Fibroblast of skin of right biceps (primary cell): ENCODE results near the gene GARNL3.
A peak's percentile ranks its signal among the peaks of the same experiment; 100 is the strongest.

Experiments used
- DNase-seq: peaks from one replicate; pipeline ENCODE4 v3.0.0-alpha.2; 2013

The GARNL3 gene

DNA sequence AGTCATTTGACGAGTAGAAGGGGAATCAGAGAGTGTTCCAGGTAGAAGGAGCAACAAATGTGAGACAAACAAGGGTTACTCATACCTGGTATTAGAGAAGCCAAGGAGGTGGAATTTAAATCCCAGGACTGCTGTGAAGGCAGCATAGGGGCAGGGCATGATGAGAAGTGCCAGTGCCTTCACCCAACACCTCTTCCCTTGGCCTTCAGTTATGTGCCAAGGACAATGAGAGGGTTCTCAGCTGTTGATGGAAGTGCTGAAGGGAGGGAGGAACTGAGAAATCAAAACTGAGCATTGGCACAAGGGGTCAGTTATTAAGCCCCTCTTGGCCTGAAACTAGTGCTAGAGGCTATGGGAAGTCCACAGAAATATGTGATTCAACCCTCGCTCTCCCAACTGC is 50.3 kb downstream of the GARNL3 start:
- no peak for DNase-seq

- peak; percentile 42 for DNase-seq
Measured at GRCh38 chr9:127316586-127317323, 52.2 kb downstream of the GARNL3 start.

DNA sequence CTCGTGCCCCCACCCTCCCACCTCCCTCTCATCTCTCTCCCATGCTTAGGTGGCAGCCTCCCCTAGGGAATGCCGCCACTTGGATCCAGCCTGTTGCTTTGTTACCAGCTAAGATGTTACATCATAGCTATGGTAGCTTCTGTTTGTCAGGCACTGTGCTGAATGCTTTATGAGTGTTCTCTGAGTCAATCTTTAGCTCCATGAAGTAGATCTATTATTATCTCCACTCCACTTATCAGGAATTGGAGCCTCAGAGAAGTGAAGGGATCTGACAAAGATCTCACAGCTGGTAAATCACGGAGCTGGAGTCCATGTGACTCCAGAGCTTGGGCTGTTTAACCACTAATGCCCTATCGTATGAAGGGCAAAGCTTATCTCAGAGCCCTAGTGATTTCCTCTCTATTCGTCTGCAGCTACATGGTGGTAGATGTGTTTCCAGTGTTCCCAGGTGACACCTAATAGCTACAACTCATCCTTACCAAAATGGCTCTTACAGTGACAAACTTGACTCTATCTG is 54.1 kb downstream of the GARNL3 start:
- peak; percentile 70 for DNase-seq

- DNase-seq = no peak
Measured at GRCh38 chr9:127319366-127320114, 55.0 kb downstream of the GARNL3 start.

DNA sequence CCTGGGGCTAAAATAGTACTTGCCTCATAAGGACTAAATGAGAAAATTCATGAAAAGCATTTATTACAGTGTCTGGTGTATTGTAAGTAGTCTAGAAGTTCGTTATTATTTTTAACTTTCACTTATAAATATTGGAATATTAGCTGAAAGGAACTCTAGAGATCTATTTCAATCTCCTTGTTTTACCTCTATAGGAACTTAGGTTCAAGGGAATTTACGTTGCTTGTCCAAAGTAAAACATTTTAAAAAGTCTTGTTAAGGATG is 55.5 kb downstream of the GARNL3 start:
- DNase-seq = no peak

- no peak for DNase-seq
Measured at GRCh38 chr9:127323393-127323792, 58.8 kb downstream of the GARNL3 start.

DNA sequence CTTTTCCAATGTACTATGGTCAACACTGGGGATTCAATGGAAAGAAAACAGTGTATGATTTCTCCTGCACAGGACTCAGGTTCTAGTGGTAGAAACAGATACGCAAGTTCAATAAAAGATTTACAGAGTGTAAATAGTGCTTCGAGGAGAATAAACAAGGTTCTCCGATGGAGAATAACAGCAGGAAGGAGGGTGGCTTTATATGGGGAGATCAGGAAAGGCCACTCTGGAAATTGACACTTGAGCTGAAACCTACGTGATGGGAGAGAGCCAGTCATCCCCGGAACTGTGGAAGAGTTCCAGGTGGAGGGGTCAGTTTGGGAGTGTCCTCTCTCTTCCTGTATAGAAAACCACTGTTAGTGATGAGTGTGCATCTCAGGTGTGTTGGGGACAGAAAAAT is 65.9 kb downstream of the GARNL3 start:
- DNase-seq = no peak

- no peak for DNase-seq
Measured at GRCh38 chr9:127333221-127334064, 68.9 kb downstream of the GARNL3 start.

- no peak for DNase-seq
Measured at GRCh38 chr9:127334725-127335124, 70.2 kb downstream of the GARNL3 start.

DNA sequence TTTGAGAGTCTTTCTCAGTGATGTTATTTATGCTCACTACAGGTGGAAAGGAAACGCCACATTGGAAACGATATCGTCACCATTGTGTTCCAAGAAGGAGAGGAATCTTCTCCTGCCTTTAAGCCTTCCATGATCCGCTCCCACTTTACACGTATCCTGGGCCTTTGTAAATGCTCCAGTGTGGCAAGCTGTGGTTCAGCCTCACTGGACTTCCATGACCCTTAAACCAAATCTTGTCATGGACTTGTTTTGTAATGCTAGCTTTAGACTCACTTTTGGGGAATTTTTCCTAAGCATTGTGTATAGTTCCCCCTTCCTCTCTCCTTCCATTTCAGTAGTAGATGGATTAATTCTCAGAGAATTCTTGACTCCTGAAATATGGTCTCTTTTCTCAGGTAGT is 71.5 kb downstream of the GARNL3 start:
- DNase-seq = peak; percentile 30

GRCh38 chr9:127336506-127337352 is 72.2 kb downstream of the GARNL3 start:
- peak; percentile 97 for DNase-seq

GRCh38 chr9:127340721-127341120 is 76.1 kb downstream of the GARNL3 start:
- no peak for DNase-seq

- no peak for DNase-seq
Measured at GRCh38 chr9:127341152-127341551, 76.6 kb downstream of the GARNL3 start.

- peak; percentile 56 for DNase-seq
Measured at GRCh38 chr9:127344368-127345000, 79.9 kb downstream of the GARNL3 start.

- no peak for DNase-seq
Measured at GRCh38 chr9:127345566-127345965, 81.0 kb downstream of the GARNL3 start.

- no peak for DNase-seq
Measured at GRCh38 chr9:127346584-127346983, 82.0 kb downstream of the GARNL3 start.

- DNase-seq = peak; percentile 43
Measured at GRCh38 chr9:127347831-127348776, 83.5 kb downstream of the GARNL3 start.

DNA sequence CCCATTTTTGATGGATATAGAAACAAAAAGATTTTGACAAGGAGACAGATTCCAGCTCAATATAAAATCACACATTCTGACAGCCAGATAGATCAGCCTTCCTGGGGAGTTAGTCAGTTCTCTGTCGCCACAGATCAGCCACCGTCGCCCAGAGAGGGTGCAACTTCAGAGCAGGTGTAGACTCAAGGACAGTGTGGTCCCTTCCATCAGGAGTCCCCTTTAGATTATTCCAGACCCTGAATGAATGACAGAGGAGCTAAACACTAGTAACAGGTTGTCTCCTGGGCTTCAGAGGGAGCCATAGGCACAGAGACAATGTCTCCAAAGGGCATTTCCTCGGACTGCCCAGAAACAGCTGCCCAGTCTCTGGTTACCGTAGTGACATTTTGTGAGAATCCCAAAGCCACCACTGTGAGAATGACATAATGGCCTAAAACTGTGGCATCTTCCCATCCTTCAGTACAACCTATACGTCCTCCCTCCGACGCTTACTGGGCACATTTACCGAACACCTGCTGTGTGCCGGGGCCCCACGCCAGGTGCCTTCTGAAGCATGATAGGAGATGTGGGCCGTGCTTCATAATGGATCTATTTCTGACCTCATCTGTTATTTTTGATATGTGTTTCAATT is 85.0 kb downstream of the GARNL3 start:
- DNase-seq = no peak

DNA sequence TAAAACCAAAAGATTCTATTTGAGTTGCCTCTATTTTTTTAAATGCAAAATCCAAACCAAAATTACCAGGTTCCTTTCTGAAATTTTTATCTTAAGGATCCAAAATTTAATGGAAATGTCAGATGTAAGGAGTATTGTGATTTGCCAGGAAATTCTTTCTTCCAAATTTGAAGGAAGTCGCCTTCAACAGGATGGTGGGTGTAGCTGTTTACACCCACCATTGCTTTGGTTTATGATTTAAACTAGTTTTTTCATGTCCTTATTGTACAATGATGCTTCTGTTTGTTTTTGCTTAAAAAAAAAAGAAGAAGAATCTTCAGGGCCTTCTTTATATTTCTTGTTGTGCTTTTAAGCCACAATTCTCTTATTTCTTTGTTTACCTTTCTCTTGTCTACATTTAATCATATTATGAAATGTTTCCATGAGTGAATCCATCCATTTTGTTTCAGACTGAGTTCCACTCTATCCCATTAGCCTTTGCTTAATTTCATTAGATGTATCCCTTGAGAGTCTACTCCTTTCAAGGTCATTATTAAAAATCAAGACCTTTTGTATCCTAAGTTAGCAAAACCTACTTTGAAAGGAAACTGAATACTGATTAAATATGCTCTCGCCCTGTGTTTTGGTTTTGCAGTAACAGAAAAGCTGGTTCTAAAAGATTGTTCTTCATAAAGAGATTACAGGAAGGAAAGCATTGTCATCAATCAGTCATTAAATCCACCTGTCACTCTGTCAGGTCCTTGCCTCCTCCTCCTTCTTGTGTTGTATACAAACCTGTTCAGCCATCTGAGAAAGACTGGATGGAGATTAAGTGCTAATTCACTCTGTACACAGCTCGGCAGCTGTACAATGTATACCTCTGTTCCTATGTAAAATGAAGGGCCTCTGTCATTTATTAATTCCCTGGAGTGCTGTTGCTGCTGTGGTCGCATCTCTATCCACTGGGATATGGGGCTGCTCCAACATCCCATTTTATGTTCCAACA is 86.9 kb downstream of the GARNL3 start:
- DNase-seq = no peak
